H54 (cell line): ENCODE data around the gene AHNAK2.

ENCODE experiments used
- DNase-seq: peaks from one replicate; pipeline ENCODE4 v3.0.0; 2011; ENCODE audit warnings: low spot score, mixed read lengths; ENCODE audit not compliant: insufficient read length
- FAIRE-seq: peaks from 3 replicates; lab custom pipeline; 2011; peaks lifted over from hg19 to GRCh38; lab: Jason Lieb, UNC
- POLR2A ChIP-seq: IDR thresholded peaks from 2 replicates; pipeline ENCODE4 v1.6.1; 2011; ENCODE audit warnings: low read depth, mild to moderate bottlenecking, low read length

Gene AHNAK2

DNA sequence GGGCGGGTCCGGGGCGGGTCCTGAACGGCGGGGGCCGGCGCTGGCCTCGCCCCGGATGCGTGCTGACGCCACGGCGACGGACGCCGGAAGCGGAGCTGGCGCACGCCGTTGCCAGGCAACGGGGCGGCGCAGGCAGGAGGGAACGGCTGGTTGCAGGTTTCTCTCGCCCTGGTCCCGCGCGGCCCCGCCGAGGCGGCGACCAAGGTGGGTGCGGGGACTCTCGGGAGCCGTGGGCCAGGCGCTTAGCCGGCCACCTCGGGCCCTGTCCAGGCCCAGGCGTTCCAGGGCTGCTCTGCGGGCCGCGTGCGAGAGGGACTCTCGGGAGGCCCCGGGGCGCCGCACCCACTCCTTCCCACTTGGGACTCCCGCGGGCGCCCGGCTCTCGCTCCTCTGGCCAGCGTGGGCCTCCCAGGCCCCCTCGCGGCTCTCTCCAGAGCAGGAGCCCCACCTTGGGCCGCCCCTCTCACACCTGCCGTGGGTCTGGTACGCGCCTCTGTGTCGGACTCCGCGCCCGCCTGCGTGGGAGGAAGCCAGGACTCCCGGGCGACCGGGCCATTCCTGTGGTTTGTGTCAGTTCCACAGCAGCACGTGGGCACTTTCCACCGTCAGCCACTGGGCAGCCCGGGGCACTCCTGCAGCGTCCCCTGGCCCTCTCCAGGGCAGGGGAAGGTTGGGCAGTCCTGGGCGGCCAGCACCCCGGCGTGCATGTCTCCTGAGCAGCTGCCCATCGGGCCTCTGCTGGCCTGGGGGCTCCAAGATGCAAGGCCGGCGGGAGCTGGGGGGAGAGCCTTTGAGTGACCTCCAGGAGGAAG lies 7.7 kb upstream of the AHNAK2 start, which contains the start of gene CLBA1:
Gene CLBA1, plus strand, starts transcription at position 114 of the 812 bp plus-strand sequence. Its CDS starts 644 bp downstream, at position 758.
- 0 out of 2 replicates have a peak, but pooled peaks have one; percentile 22 for TF ChIP-seq POLR2A
- DNase-seq (peak; percentile 98), FAIRE-seq (no peak)

DNA sequence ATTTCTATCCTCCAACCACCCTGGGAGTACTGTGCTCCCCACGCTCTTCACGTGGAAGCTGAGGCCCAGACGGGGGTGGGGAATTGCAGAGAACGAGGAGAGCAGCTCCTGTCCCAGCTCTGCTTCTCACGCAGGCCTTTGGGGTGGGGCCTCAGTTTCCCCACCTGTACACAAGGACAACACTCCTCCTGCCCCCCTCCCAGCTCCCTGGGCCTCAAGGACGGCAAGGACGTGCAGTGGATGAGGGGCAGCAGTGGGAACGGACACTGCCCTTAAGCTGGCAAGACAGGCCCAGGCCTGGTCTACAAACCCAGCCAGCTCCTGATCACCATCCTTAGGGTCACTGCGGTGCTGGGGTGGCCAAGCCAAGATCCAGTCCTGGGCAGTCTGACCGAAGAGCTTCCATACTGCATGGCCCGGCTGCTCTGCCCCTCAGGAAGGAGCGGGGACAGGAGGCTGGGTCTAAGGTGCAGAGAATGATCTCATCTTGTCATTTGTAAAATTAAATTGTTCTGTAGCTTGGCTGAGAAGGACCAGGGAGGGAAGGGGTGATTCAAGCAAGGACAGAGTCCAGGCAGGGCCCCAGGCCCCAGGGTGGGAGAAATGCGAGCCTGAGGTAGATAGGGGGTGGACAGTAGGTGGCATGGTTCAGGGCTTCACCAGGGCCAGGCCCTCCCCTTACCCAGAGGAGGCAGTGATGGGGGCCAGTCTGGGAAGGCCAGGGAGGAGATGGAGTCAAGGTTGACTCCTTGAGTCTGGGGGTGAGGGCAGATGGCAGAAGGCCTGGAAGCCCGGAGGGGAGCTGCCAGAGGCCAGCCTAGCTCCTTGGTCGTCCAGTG lies 6.1 kb upstream of the AHNAK2 start:
- FAIRE-seq: no peak
- TF ChIP-seq POLR2A: no peak
- DNase-seq: no peak

DNA sequence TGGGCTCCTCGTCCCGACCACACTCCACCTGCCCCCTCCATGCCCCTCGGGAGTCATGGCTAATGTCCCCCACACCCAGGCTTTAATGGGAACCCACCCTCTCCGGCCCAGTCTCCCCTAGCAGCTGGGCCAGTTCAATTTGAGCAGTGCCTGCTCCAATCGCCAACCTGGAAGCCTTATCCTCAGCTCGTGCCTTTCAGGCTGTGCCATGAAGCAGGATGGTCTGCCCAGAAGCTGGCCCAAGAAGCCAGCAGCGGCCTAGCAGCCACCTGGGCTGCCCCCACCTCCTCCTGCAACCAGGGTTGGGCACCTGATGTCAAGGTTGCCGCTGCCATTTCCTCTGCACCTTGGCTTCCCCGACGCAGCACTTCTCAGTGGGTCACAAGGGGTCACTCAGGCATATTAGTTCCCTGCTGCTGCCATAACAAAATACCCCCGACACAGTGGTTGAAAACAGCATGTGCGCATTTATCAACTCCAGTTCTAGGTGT lies 5.1 kb upstream of the AHNAK2 start:
- DNase-seq (no peak), FAIRE-seq (no peak)
- TF ChIP-seq POLR2A: no peak

DNA sequence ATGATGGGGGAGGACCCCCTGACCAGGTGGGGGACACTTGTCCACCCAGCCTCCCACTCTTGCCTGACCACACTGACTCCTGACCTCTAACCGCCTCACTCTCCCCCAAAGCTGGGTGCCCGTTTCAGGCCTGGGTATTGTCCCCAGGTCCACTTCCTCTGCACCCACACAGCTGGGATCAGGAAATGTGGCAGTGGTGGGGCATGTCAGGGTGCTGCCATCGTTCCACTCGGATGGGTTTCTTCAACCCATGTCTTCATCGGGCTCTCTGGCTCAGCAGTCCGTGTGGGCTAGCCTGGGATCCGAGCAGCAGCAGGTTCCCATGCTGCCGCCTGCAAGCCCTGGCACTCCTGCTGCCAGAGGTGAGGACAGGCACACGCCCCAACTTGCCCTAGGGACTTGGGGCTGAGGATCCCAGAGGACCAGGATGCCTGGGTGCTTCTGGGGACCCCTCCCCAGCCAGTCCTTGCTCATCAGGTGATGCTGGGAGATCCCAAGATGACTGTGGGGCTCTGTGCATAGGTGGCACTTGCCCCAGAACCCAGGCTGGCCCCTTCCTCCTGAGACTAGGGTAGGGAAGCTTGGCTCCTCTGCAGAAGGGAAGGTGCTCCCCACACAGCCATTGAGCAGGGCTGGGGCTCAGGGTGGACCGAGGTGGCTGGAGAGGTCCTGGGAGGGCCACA lies 4.5 kb upstream of the AHNAK2 start:
- TF ChIP-seq POLR2A: no peak
- FAIRE-seq: no peak

DNA sequence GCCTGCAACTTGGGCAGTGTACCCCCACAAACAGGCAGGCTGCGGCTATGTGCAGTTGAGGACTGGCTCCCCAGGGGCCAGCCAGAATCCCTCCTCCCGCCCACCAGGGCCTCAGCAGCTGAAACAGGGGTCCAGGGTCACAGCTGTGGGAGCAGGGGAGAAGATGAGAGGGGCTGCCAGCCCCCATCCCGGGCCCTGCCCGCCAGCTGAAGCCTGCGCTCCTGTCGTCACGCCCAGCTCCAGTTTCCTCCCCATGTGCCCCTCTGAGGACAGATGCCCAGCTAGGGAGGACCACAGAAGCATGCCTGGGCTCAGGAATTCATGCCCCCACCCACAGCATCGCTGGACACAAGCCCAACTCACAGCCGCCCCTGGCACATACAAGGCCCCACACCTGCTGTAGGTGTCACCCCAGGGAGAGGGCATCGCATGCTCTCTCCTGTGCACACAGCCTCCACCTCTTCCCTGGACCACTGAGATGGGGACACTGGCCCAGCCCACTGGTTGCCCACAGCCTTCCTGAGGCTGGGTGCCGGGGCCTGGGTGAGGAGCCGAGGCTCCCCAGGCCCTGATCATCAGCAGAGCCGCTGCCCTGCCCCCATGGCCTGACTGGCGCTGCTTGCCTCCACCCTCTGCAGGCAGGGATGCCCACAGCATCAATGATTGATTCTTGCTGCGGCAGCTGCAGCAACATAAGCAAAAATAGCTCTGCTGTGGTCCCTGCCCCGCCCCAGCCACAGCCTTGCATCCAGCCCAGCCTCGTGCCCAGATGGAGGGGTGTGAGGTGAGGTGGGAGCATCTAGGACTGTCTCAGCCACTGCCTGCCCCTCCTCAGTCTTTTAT lies 3.7 kb upstream of the AHNAK2 start:
- no peak for TF ChIP-seq POLR2A
- DNase-seq: no peak
- no peak for FAIRE-seq

More for the DNA sequence above, 4.5 kb upstream of the AHNAK2 start:
- no peak for DNase-seq

DNA sequence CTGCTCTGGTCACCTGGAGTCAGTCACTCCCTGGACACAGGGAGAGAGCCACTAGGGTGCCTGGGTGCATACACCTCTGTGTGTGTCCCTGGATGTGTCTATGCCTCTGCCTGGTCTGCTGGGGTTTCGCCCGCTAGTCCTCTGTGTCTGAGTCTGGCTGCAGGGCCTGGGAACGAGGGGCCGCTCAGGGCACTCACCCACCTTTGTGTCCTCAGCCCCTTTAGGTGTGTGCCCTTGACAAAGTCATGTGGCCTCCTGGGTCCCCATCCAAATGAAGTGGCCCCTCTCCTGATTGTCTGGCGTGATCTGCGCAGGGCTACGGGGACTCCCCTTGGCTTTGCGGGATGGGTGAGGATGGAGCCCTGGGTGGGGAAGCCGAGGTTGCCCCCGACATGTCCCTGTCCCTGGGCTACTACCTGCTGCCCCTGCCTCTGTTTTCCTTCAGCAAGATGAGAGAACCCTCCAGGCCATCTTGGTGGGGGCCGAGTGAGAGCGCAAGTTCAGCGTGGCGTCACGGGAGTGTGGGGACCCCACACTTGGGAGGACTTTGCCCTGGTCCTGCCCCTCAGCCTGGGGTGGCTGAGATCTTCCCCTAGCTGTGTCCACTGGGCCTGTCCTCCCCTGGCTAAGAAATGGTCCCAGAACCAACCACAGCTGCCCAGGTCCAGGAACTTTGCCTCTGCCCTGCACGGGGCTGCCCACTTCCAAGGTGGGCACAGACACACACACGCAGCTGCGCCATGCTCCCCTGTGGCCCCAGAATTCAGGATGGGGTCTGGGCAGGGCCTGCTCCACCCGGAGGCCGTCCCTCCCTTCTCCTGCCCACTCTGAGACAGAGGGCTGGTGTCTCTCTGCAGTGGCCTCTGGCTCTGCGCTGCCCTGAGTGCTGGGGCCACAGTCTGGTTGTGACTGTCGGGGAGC lies 2.7 kb upstream of the AHNAK2 start:
- FAIRE-seq (no peak), DNase-seq (no peak)
- TF ChIP-seq POLR2A: no peak

DNA sequence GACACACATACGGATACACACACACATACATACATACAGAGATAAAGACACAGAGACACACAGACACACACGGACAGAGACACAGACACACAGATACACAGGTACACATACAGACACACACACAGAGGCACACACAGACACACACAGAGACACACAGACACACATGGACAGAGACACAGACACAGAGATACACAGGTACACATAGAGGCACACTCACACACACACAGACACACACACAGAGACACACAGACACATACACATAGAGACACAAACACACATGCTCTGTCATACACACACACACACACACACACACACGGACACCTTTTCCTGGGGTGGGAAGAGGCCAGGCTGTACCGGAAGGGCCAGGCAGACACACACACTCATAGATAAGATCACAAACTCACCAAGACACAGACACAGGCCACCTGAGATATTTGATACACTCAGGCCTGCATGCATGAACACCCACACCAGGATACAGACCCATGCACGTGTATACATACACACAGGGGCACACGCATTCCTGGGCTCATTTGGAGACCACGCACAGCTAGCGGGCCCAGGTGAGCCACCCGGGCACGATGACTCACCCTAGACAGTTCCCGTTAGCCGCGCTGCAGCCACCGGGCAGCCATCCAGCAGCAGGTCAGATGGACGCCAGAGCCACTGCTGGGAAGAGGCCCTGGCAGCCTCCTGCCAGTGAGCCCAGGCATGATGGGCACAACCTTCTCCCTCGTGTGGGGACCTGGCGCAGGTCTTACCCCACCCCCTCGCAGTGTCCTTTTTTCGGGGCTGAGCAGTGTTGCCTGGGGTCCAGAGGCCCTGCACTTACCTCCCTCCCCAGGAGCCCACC lies 1.8 kb upstream of the AHNAK2 start:
- DNase-seq (peak; percentile 80), FAIRE-seq (peak; percentile 65)
- TF ChIP-seq POLR2A: no peak

DNA sequence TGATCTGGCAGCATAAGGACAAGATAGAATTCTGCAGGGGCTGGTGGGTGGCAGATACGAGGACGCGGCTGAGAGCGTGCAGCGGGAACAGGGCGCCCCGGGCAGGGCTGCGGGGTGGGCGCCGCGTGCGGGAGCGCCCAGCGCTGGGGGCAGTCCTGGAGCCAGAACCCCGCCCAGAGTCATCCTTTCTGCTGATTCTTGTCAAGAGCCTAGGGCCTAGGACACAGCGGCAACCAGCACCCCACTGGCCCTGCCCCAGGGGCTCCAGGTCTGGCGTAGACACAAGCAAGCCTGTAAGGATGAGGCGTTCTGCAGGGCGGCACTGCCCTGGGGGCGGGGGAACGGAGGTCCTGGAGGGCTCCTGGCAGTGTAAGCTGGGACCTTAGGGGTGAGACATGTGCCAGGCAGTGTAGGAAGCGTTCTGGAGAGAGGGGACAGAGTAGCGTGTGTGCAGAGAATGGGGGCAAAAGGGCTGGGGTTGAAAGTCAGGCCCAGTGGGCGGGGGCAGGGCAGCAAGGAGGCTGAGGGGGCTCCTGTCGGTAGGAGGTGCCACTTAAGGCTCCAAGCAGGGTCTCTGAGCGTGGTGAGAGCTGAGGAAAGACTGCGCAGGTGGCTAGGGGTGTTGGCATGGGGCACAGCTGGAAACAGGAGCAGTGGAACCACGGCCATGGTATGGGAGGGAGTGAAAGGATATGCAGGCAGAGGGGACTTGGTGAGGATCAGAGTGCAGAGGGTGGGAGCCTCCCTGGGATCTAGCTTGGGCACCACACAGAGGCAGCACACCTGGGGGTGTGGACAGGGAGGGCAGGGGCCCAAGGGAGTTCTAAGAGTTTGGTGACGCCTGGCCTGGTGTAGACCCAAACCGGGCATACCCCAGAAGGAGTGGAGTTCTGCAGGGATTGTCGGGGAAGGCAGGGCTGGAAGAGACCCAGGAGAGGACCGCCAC lies 845 bp upstream of the AHNAK2 start:
- DNase-seq (no peak), FAIRE-seq (no peak)
- no peak for TF ChIP-seq POLR2A

DNA sequence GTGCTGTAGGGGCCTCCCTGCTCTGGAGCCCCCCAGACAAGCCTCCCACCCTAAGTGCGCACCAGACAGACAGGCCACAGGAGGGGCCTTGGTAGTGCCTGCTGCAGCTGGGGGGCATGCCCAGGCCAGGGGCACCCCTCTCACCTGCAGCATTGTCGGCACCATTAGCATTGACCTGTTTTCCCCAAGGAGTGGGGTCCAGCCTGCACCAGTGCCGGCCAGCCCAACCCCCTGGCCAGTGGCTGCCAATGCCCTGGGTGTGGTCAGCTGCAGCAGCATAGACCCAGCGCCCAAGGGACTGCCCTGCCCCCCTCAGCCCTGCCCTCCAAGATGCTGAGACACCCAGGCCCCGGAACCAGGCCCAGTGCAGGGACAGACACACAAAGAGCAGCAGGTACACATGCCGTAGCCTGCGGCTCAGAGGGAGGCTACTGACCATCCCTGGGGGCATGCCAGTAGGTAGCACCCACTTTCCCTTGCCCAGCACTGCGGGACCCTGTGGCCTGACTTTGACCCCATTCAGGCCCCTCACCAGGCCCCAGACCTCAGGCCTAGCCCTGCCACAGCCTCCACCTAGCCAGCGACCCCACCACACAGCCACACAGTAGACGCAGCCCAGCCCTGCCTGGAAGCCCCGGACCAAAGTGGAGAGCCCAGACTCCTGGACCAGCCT lies 1.0 kb downstream of the AHNAK2 start:
- no peak for DNase-seq
- FAIRE-seq: no peak
- TF ChIP-seq POLR2A: no peak
